SKM-1 (cell line): ENCODE measurements around the gene ADSS2.
"Not testable (repeated sequence)": the region's sequence is repeated elsewhere in the genome, so short reads cannot be mapped to it uniquely, and the experiment has no call there.

Source experiments
- DNase-seq: peaks from one replicate; lab custom pipeline; 2025; ENCODE audit not compliant: unreplicated experiment; lab: John Stamatoyannopoulos, UW

ADSS2 gene

GRCh38 chr1:244451539-244451950 lies at the start of gene ADSS2:
TSS of gene ADSS2 (minus strand) at chr1:244451909. CDS start at chr1:244451817, 92 bp downstream.
- no peak for DNase-seq

GRCh38 chr1:244500515-244500914 lies 48.8 kb upstream of the ADSS2 start:
- DNase-seq = not testable (repeated sequence)

- not testable (repeated sequence) for DNase-seq
Observed at GRCh38 chr1:244499484-244499883, 47.8 kb upstream of the ADSS2 start.

- DNase-seq = no peak
Observed at GRCh38 chr1:244497805-244498204, 46.1 kb upstream of the ADSS2 start.

- DNase-seq = no peak
Observed at GRCh38 chr1:244496186-244496585, 44.5 kb upstream of the ADSS2 start.

- DNase-seq = no peak
Observed at GRCh38 chr1:244494653-244495052, 42.9 kb upstream of the ADSS2 start.

GRCh38 chr1:244484971-244485370 lies 33.3 kb upstream of the ADSS2 start:
- not testable (repeated sequence) for DNase-seq

- no peak for DNase-seq
Observed at GRCh38 chr1:244473059-244473605, 21.4 kb upstream of the ADSS2 start.

GRCh38 chr1:244466724-244467123 lies 15.0 kb upstream of the ADSS2 start:
- DNase-seq = no peak

GRCh38 chr1:244461245-244462071 lies 9.7 kb upstream of the ADSS2 start, which contains the start of gene CATSPERE:
TSS of gene CATSPERE (plus strand) at chr1:244461273. CDS start at chr1:244461430, 157 bp downstream.
- peak; percentile 83 for DNase-seq

- no peak for DNase-seq
Observed at GRCh38 chr1:244460197-244460596, 8.5 kb upstream of the ADSS2 start.

- DNase-seq = no peak
Observed at GRCh38 chr1:244458781-244459180, 7.1 kb upstream of the ADSS2 start.

GRCh38 chr1:244456586-244456985 lies 4.9 kb upstream of the ADSS2 start:
- no peak for DNase-seq

GRCh38 chr1:244454412-244454811 lies 2.7 kb upstream of the ADSS2 start:
- DNase-seq = no peak

- DNase-seq = peak; percentile 100
Observed at GRCh38 chr1:244451951-244452795, 464 bp upstream of the ADSS2 start.

GRCh38 chr1:244450597-244451538 lies 841 bp downstream of the ADSS2 start:
- no peak for DNase-seq

- no peak for DNase-seq
Observed at GRCh38 chr1:244449936-244450508, 1.7 kb downstream of the ADSS2 start.

- DNase-seq = no peak
Observed at GRCh38 chr1:244448279-244449036, 3.3 kb downstream of the ADSS2 start.

- no peak for DNase-seq
Observed at GRCh38 chr1:244447552-244447951, 4.2 kb downstream of the ADSS2 start.
